GM18499 (cell line): ENCODE measurements around the gene SKA2.
"Not testable (repeated sequence)": the region's sequence is repeated elsewhere in the genome, so short reads cannot be mapped to it uniquely, and the experiment has no call there.

ENCODE experiments used
- ATAC-seq: cut with Tn5 transposase; IDR thresholded peaks from one replicate; pipeline ENCODE4 v1.9.1; 2021; ENCODE audit warnings: moderate number of reproducible peaks; ENCODE audit not compliant: insufficient read depth, unreplicated experiment

The SKA2 gene

DNA sequence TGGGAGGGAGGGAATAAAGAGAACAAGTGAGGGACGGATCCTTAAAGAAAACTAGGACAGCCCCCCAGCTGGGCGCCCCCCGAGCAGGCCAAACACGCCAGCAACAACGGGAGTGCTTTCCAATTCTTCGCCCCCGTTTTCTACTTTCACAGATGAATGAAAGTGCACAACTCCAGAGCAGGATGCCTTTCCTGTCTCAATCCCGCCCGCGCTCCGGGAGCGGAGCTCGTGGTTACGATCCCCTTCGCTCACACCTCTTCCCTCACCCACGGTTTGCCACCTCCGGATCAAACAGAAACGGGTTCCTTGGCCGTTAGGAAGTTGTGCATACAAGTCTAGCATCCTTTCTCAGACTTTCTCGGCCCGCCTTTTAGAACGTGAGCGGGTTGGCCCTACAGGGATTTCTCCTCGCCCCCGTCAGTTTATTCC, 680 bp downstream of the SKA2 start:
- no peak for ATAC-seq

DNA sequence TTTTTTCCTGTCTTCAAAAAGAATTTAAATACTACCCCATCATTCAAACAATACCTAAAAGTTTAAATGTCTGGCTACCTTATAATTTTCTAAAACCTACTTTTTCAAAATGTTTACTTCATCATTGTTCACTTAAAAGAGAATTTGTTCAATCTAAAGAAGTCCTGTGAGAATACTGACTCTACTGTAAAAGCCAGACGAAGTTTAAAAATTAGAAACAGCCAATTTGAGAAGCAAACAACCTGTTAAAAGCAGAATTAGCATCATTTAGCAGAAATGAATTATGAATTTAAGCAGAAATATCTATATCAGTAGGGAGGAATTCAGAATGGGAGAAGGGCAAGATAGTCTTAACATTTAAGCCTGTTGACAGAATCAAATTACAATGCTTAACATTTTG, 2.1 kb downstream of the SKA2 start:
- no peak for ATAC-seq

DNA sequence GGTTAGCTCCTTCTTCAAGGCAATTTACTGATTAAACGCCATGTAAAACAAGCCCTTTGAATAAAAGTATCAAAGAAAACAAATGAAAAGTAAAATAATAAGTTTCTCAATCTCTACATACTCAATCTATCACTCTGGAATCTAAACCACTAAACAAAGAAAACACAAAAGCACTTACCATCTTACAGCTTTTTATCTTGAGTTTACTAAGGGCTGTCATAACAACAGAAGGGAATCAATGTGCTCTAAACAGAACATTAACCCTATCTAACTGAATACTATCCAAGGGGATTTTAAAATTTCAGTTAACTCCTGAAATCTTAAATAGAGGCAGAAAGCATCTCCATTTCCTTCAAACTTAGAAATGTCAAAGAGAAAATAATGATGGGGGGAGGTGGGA, 3.4 kb downstream of the SKA2 start:
- ATAC-seq, result no peak

DNA sequence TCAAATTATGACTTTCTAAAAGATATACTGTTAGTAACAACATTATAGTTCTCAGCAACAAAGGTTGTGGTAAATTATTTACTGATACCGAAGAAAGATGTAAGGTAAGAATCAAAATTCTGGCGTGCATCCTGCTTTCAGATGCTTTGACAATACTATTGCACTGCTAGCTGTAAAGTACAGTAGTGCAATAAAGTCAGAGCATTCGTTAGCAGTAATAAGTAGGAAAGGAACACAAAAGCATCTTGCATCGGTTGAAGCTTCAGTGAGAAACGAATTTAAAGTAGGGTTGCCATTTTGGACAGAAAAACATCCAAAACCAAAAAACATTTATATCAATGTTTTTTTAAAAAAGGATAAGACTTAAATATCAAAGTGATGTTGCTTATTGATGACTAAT, 4.0 kb downstream of the SKA2 start:
- no peak for ATAC-seq

DNA sequence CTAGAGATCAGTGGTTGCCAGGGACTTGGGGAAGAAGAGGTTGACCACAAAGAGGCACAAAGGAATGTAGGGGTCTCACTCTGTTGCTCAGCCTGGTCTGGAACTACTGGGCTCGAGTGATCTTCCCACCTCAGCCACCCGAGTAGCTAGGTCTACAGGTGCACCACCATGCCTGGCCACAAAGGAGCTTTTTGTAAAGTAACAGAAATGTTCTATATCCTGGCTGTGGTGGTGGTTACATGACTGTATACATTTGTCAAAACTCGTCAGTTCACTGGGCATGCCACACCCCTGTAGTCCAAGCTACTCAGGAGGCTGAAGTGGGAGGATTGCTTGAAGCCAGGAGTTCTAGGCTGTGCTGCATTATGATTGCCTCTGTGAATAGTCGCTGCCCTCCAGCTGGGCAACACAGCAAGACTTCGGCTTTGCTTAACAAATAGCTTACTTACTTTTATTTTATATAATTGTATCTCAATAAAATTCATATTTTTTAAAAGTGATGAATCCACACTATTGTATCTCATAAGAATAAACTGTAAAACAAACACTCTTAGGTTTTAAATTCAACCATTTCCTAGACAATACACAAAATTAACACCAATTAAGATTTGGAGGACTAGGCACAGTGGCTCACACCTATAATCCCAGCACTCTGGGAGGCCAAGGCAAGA, 5.0 kb downstream of the SKA2 start:
- ATAC-seq, result no peak

DNA sequence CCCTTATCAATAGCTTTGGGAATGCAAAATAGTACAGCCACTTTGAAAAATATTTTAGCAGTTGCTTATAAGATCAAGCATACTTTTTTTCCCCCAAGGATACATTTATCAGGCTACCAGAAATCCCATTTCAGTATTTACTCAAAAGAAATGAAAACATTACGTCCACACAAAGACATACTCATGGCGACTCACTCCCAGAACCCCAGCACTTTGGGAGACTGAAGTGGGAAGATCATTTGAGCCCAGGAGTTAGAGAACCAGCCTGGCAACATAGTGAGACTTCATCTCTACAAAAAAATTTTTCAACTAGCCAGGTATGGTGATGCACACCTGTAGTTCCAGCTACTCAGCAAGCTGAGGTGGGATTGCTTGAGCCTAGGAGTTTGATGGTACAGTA, 5.9 kb downstream of the SKA2 start:
- no peak for ATAC-seq

DNA sequence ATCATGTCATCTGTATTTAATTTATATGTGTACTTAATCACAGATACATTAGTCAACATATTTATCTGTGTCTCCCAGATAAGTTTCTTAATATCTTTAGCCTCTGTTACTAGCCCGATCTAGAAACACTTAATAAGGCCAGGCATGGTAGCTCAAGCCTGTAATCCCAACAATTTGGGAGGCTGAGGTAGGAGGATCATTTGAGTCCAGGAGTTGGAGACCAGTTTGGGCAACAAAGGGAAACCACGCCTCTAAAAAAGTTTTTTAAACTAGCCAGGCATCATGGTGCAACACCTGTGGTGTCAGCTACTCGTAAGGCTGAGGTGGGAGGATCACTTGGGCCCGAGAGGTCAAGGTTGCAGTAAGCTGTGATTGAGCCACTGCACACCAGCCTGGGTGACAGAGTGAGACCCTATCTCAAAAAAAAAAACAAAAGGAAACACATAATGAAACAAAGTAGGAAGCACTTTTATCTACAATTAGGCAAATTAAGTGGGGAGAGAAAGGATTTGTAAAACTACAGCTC, 9.4 kb downstream of the SKA2 start:
- no peak for ATAC-seq

DNA sequence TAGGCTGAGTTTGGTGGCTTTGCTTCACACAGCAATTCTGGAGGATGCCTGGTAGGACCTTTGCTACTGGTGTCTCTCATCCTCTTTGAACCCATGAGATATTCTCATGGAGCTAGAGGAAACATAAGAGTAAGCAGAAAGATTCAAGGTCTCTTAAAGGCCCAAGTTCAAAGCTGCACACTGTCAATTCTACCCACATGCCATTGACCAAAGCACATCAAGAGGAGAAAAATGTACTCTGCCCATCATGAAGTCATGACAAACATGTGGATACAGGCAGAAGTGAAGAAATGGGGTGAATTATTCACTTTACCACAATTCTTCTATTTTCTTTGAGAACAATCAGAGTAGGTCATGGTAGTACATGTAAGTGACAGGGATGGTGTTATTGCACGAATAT, 13.1 kb downstream of the SKA2 start:
- ATAC-seq, result no peak

DNA sequence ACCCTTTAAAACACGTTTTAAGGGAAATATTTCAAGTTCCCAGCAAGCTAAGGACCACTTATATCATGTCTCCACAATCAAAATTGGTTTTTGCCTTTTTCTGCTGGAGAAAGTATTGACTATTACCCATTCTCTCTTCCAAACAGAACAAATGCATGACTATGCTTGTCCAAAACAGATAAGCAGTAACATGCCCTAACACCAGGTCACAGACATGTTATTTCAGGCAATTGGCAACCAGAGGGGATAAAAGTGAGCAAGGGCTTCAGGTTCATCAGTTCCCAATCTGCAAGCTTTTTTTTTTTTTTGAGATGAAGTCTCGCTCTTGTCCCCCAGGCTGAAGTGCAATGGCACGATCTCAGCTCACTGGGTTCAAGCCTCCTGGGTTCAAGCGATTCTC, 15.0 kb downstream of the SKA2 start:
- no peak for ATAC-seq

DNA sequence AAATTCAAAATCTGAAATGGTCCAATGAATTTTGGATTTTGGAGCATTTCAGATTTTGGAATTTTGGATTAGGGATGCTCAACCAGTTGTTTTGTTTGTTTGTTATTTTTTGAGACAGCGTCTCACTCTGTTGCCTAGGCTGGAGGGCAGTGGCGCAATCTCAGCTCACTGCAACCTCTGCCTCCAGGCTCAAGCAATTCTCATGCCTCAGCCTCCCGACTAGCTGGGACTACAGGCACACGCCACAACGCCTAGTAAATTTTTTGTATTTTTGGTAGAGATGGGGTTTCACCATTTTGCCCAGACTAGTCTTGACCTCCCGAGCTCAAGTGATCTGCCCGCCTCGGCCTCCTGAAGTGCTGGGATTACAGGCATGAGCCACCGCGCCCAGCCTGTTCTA, 16.6 kb downstream of the SKA2 start:
- not testable (repeated sequence) for ATAC-seq

DNA sequence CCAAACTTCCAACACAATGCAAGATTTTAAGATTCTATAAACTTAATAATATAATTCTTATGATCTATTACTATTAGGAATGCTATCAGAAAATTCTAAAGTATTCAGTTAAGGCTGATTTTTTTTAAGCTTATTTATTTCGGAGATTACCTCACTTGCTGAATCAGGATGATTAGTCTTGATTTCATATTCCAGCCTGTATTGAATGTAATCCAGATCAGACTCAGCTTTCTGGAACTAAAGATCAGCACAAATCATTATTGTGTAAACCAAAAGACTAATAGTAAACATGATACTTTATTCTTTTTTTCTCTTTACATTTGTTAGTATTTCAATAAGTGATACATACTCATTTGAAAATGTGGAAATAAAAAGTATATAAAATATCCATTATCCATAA, 23.9 kb downstream of the SKA2 start:
- no peak for ATAC-seq

DNA sequence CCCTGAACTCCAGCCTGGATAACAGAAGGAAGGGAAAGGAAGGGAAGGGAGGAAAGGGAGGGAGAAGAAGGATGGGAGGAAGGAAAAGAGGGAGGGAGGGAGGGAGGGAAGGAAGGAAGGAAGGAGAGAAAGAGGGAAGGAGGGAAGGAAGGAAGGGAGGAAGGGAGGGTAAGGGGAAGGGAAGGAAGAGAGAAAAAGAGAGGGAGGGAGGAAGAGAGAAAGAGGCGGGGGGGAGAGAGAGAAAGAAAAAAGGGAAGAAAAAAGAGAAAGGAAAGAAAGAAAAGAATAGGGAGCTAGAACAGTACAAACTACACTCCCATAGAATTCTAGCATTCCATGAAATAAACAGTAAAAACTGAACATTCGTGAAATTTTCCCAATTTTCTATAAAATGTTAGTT, 25.2 kb downstream of the SKA2 start:
- ATAC-seq, result no peak

DNA sequence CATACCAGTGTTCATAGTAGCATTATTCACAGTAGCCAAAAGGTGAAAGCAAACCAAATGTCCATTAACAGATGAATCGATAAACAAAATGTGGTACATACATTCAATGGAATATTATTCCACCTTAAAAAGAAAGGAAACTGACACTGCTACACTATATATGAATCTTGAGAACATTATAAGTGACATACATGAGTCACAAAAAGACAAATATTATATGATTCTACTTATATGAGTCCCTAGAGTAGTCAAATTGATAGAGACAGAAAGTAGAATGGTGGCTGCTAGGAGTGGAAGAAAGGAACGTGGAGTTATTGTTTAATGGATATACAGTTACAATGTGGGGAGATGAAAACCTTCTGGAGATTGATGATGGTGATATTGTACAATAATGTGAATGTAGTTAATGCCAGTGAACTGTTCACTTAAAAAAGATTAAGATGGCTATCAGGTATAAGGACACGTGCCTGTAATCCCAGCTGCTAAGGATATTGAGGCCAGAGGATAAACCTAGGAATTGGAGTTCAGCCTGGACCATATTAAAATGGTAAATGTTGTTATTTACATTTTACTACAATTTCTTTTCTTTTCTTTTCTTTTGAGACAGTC, 28.1 kb downstream of the SKA2 start:
- no peak for ATAC-seq

DNA sequence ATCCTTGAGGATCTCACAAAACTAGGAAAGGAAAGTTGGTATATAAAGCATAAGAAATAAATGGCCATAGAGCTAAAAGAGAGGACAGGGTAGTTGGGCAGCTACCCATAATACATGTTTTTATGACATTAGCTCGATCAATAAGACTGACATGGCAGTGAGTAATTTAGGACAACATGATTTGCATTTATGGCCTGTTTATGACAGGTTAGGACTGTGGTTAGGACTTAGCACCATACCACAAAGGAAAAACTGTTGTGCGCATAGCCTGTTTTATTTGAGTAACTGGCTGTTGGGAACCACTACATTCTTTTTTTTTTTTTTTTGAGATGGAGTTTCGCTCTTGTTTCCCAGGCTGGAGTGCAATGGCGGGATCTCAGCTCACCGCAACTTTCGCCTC, 30.3 kb downstream of the SKA2 start:
- ATAC-seq, result no peak

DNA sequence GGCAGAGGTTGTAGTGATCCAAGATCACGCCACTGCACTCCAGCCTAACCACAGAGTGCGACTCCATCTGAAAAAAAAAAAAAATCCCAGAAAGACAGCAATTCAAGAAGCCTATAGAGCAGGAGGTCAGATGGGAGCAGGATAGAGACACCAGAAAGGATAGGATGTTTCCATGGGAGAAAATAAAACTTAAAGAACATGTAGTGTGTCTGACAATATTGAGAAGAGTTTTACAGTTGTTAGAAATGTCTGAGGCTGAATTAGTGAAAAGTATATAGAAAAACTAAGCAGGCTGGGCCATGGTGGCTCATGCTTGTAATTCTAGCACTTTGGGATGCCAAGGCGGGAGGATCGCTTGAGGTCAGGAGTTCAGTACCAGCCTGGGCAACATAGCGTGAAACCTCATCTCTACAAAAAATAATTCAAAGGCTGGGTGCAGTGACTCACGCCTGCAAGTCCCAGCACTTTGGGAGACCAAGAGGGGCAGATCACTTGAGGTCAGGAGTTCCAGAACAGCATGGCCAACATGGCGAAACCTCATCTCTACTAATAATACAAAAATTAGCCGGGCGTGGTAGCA, 33.0 kb downstream of the SKA2 start:
- no peak for ATAC-seq

DNA sequence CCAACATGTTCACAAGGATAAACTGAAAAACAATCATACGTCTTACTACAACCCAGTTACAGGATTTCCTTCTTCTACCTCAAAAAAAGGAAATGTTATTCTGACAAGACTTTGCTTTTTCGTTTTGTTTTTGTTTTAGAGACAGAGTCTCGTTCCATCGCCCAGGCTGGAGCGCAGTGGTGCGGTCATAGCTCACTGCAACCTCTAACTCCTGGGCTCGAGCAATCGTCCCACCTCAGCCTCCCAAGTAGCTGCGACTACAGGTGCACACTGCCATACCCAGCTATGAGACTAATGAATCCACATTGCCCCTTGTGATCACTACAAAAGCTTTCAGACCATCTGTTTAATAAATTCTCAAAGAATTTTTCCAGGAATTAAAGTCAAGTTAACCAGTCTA, 39.5 kb downstream of the SKA2 start:
- ATAC-seq, result no peak

DNA sequence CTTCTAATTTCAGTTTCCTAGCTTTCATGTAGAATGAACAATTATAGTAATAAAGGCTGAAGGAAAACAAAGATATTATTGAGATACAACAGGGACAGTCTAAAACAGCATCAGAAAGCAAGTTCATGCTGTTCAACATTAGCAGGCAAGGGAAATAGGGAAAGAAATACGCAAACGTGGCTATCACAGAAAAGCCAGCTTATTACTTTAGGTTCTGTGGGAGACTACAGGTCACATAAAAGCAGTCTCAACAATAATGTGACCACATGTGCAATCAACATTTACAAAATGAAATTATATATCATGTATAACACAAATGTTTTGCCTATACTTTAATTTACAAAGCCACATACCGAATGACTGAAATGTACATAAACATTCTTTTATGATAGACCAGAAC, 43.4 kb downstream of the SKA2 start:
- ATAC-seq, result no peak

DNA sequence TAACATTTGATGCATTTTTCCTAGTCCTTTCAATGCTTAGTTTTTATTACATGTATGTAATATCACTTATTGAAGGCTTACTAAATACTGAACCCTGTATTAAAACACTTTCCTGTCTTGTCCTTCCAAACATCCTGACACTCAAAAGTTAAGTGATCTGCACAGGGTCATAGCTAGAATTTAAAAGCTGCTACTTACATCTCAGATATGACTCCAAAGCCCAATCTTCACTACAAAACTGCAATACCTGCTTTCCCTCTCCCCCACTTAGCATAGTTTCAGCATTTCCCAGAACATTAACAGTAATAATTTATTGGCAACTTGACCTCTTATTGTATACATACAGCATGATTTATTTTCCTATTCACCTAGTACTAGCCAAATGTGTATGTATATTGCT, 44.0 kb downstream of the SKA2 start:
- no peak for ATAC-seq

DNA sequence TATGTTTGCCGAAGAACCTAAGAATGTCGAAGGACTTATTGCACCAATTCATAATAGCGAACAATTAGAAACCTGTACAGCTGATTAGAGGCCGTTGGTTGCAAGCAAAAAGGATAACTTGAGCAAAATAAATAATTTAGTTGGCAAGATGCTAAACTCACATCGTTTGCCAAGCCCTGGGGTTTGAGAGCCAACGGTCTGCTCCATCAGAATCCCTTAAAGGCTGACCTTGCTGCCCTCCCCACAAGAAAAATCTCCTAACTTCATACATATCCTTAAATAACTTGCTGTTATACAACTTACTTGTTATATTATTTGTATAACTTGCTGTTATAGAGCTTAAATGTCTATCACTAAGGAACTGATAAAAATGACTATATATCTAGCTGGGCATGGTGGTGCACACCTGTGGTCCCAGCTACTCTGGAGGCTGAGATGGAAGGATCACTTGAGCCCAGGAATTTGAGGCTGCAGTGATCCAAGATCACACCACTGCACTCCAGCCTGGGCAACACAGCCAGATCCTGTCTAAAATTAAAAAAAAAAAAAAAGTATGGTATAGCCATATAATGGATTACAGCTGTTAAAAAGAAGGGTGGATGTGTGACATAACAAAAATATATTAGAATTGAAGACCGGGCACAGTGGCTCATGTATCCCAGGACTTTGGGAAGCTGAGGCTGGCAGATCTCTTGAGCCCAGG, 46.4 kb downstream of the SKA2 start:
- ATAC-seq, result no peak

DNA sequence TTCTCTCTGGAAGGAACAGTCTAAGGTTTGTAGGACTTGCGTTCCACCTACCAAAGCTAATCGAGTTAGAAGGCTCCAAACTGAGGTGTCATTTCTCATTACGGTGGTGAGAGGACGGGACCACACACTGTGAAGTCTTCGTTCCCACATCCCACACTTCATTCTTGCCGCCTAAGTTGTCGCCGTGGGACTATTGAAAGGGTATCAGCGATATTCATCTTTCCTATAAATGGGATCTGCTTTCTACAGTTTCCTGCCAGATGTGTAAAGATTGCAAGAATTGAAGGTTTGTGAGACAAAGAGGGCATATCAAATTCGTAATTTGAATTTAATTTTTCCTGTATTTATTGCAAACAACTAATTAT, 47.7 kb downstream of the SKA2 start:
- no peak for ATAC-seq
